ENCODE results near the gene LACC1. TPM values are rescaled to one million over a fixed set of nuclear protein-coding genes. Genes with fewer than 3 reads are reported as not detected.

LACC1 gene
- total and polyA plus RNA-seq, 9 donors: 1.4 to 2.3 (median 1.7) TPM

DNA sequence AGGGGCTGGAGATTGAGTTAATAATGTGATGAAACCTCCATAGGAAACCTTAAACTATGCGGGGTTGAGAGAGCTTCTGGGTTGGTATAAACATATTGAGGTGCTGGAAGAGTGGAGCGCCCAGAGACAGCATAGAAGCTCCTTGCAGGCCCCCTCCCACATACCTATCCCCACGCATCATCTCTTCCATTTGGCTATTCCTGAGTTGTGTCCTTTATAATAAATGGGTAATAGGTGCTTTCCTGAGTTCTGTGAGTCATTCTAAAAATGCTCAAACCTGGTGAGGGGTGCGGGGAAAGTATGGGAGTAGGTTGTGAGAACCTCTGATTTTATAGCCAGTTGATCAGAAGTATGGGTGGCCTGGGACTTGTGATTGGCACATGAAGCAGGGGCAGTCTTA lies 14.8 kb upstream of the LACC1 start:
- 100% methylated on average over 1 of the region's 4 CpGs for WGBS (ENCODE audit: insufficient coverage)
- no peaks in the 10 kb centered on the region for H3K9me3 ChIP-seq (replicated peaks; ENCODE audit: control insufficient read depth, low read depth, low read length)

DNA sequence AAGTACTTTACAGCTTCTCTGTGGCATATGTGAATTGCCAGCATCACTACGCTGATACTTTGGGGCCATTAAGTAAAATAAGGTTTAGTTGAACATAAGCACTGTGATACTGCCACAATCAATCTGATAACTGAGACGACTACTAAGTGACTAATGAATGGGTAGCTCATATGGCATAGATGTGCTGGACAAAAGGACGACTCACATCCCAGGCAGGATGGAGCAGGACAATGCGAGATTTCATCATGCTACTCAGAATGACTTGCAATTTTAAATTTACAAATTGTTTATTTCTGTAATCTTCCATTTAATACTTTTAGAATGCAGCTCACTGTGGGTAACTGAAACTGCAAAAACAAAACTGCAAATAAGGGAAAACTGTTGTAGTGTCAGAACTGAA lies 13.8 kb upstream of the LACC1 start:
- Histone ChIP-seq H3K4me1 (ENCODE audit: control insufficient read depth, insufficient read depth, low read length) (no peaks in the 10 kb centered on the region), H3K36me3 (ENCODE audit: control insufficient read depth, insufficient read depth, low read length) (no peaks in the 10 kb centered on the region), H3K27me3 (ENCODE audit: control insufficient read depth, insufficient read depth, low read length) (no peaks in the 10 kb centered on the region), H3K4me3 (ENCODE audit: low read length) (no peak overlapping the region), H3K27ac (ENCODE audit: low read length) (no peak overlapping the region), H3K9me3 (replicated peaks; ENCODE audit: control insufficient read depth, low read depth, low read length) (no peaks in the 10 kb centered on the region)
- WGBS (ENCODE audit: insufficient coverage): 60% methylated on average over 1 of the region's 4 CpGs
- DNase-seq: no peak

More for the DNA sequence above, 14.8 kb upstream of the LACC1 start:
- Histone ChIP-seq H3K27me3 (ENCODE audit: control insufficient read depth, insufficient read depth, low read length) (no peaks in the 10 kb centered on the region), H3K27ac (ENCODE audit: low read length) (no peak overlapping the region), H3K4me3 (ENCODE audit: low read length) (no peak overlapping the region), H3K4me1 (ENCODE audit: control insufficient read depth, insufficient read depth, low read length) (no peaks in the 10 kb centered on the region), H3K36me3 (ENCODE audit: control insufficient read depth, insufficient read depth, low read length) (no peaks in the 10 kb centered on the region)
- DNase-seq: no peak

DNA sequence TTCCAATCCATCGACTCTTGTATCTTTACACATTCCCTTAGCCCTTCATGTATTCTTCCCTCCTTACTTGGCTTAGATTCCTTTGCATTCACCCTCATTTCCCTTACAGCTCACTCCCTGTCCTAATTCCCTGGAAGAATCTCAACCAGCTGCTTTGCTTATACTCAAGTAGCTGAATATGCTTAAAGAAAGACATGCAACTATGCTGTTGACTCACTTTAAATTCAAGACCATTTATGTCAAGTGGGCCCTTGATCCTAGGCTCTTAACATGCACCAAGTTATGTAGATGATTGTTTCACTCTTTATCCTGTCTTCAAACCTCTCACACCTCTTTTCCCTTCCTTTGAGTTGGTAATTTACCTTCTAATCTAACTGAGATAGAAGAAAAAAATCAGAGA lies 7.5 kb upstream of the LACC1 start:
- WGBS (ENCODE audit: insufficient coverage): 100% methylated on average over 1 of the region's 1 CpG

GRCh38 chr13:43874504-43875092 lies 5.1 kb upstream of the LACC1 start:
- Histone ChIP-seq H3K4me1 (ENCODE audit: control insufficient read depth, insufficient read depth, low read length) (peaks cover 6% of the 10 kb centered on the region), H3K27me3 (ENCODE audit: control insufficient read depth, insufficient read depth, low read length) (no peaks in the 10 kb centered on the region), H3K27ac (ENCODE audit: low read length) (no peak overlapping the region), H3K4me3 (ENCODE audit: low read length) (no peak overlapping the region), H3K9me3 (replicated peaks; ENCODE audit: control insufficient read depth, low read depth, low read length) (no peaks in the 10 kb centered on the region), H3K36me3 (ENCODE audit: control insufficient read depth, insufficient read depth, low read length) (no peaks in the 10 kb centered on the region)
- no CpG with 5 or more reads among the region's 2 CpGs for WGBS (ENCODE audit: insufficient coverage)
- DNase-seq: peak; percentile 50

More for the DNA sequence above, 7.5 kb upstream of the LACC1 start:
- Histone ChIP-seq H3K36me3 (ENCODE audit: control insufficient read depth, insufficient read depth, low read length) (no peaks in the 10 kb centered on the region), H3K4me1 (ENCODE audit: control insufficient read depth, insufficient read depth, low read length) (no peaks in the 10 kb centered on the region), H3K4me3 (ENCODE audit: low read length) (no peak overlapping the region), H3K9me3 (replicated peaks; ENCODE audit: control insufficient read depth, low read depth, low read length) (no peaks in the 10 kb centered on the region), H3K27ac (ENCODE audit: low read length) (no peak overlapping the region), H3K27me3 (ENCODE audit: control insufficient read depth, insufficient read depth, low read length) (no peaks in the 10 kb centered on the region)
- no peak for DNase-seq

DNA sequence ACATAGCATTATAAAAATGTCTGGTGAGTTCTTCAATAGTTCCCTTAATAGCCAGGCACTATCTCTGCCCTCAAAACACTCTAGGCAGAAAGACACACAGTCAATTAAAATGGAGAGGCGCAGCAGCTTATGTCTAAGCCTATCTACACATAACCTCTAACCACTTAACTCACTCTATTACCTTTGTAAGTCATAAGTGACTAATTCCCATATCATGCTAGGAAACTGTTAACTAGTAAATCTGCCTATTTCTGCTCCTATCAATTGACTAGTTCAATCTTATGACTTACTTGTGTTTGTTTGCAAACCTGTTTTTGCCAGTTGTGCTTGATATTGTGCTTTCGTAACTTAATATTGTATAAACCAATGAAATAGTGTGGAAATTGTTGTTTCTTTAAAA lies 3.3 kb upstream of the LACC1 start:
- H3K4me3 ChIP-seq (ENCODE audit: low read length): no peak overlapping the region
- no peaks in the 10 kb centered on the region for H3K36me3 ChIP-seq (ENCODE audit: control insufficient read depth, insufficient read depth, low read length)
- WGBS (ENCODE audit: insufficient coverage): no CpG with 5 or more reads among the region's 2 CpGs

DNA sequence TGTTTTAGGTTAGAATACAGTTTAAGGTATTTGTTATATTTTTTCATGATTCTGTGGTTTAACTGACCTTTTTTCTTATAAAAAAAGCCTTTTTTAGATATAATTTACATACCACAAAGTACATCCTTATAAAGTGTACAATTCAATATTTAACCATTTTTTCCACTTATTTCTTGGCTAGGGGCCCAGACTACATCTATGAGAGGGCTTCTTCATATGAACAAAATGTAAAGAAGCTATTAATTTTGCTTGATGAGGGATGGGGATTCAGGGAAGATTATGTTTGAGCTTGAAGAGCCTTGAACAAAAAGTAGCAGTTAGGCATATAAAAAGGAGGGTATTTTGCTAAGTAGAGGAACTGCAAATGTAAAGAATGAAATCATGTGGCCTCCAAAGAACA lies 2.4 kb upstream of the LACC1 start:
- Histone ChIP-seq H3K27ac (ENCODE audit: low read length) (no peak overlapping the region), H3K4me1 (ENCODE audit: control insufficient read depth, insufficient read depth, low read length) (peaks cover 9% of the 10 kb centered on the region), H3K27me3 (ENCODE audit: control insufficient read depth, insufficient read depth, low read length) (peaks cover 4% of the 10 kb centered on the region), H3K4me3 (ENCODE audit: low read length) (no peak overlapping the region), H3K9me3 (replicated peaks; ENCODE audit: control insufficient read depth, low read depth, low read length) (no peaks in the 10 kb centered on the region), H3K36me3 (ENCODE audit: control insufficient read depth, insufficient read depth, low read length) (no peaks in the 10 kb centered on the region)
- no peak for DNase-seq

More for the DNA sequence above, 3.3 kb upstream of the LACC1 start:
- peaks cover 9% of the 10 kb centered on the region for H3K4me1 ChIP-seq (ENCODE audit: control insufficient read depth, insufficient read depth, low read length)
- H3K27ac ChIP-seq (ENCODE audit: low read length): no peak overlapping the region
- peaks cover 4% of the 10 kb centered on the region for H3K27me3 ChIP-seq (ENCODE audit: control insufficient read depth, insufficient read depth, low read length)
- H3K9me3 ChIP-seq (replicated peaks; ENCODE audit: control insufficient read depth, low read depth, low read length): no peaks in the 10 kb centered on the region
- DNase-seq: no peak

GRCh38 chr13:43877766-43878165 lies 1.9 kb upstream of the LACC1 start:
- H3K27ac ChIP-seq (ENCODE audit: low read length): no peak overlapping the region
- no CpG with 5 or more reads among the region's 1 CpG for WGBS (ENCODE audit: insufficient coverage)

DNA sequence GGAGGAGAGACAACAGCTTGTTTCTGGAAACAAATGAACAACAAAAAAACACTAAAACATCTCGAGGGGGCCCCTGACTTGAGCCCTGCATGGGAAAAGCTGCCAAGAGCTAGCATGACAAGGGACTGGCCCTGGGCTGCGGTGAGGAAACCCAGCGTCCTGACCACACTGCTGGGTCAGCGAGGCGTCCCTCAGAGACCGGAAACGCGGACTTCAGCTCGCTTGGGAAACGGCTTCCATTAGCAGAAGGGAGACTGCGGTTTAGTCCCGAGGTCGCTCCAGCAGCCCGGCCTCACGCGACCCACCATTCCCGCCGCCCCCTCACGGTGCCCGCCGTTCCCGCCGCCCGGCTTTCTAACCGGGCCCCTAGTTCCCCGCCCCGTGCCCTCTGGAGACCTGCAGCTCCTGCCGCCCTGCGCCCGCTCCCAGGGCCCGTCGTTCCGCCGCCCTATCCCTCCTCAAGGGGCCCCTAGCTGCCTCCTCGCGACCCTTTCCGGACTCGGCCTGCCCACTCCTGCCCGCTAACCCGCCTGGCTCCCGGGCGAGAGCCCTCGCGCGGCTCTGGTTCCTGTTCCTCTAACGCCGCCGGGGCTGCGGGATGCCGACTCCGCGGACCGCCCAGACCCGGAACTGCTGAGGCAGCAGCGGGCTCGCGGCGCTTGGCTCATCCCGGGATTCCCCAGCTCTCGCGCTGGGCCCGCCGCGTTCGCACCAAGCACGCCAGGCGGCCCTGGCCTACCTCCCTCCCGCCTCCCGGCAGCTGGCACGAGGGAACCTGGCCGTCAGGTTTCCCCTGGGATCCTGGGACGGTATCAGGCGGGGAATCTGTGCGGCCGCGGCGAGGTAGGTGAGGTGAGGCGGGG lies 581 bp upstream of the LACC1 start, which contains the start of gene CCDC122:
TSS of gene CCDC122 (minus strand) at position 849 of the 863 bp plus-strand sequence. CDS start 10,364 bp downstream, outside the sequence.
- H3K9me3 ChIP-seq (replicated peaks; ENCODE audit: control insufficient read depth, low read depth, low read length): no peaks in the 10 kb centered on the region
- WGBS (ENCODE audit: insufficient coverage): under 1% methylated on average over 64 of the region's 78 CpGs
- H3K27me3 ChIP-seq (ENCODE audit: control insufficient read depth, insufficient read depth, low read length): peaks cover 4% of the 10 kb centered on the region
- peaks cover 9% of the 10 kb centered on the region for H3K4me1 ChIP-seq (ENCODE audit: control insufficient read depth, insufficient read depth, low read length)
- peak; percentile 88 for DNase-seq
- peak within 1 kb of the TSS; percentile 86 for H3K27ac ChIP-seq (ENCODE audit: low read length)
- H3K4me3 ChIP-seq (ENCODE audit: low read length): peak within 1 kb of the TSS; percentile 85
- H3K36me3 ChIP-seq (ENCODE audit: control insufficient read depth, insufficient read depth, low read length): no peaks in the 10 kb centered on the region

More at GRCh38 chr13:43877766-43878165, 1.9 kb upstream of the LACC1 start:
- peaks cover 9% of the 10 kb centered on the region for H3K4me1 ChIP-seq (ENCODE audit: control insufficient read depth, insufficient read depth, low read length)
- H3K27me3 ChIP-seq (ENCODE audit: control insufficient read depth, insufficient read depth, low read length): peaks cover 4% of the 10 kb centered on the region
- H3K36me3 ChIP-seq (ENCODE audit: control insufficient read depth, insufficient read depth, low read length): no peaks in the 10 kb centered on the region
- no peaks in the 10 kb centered on the region for H3K9me3 ChIP-seq (replicated peaks; ENCODE audit: control insufficient read depth, low read depth, low read length)
- DNase-seq: peak; percentile 35
- no peak overlapping the region for H3K4me3 ChIP-seq (ENCODE audit: low read length)

DNA sequence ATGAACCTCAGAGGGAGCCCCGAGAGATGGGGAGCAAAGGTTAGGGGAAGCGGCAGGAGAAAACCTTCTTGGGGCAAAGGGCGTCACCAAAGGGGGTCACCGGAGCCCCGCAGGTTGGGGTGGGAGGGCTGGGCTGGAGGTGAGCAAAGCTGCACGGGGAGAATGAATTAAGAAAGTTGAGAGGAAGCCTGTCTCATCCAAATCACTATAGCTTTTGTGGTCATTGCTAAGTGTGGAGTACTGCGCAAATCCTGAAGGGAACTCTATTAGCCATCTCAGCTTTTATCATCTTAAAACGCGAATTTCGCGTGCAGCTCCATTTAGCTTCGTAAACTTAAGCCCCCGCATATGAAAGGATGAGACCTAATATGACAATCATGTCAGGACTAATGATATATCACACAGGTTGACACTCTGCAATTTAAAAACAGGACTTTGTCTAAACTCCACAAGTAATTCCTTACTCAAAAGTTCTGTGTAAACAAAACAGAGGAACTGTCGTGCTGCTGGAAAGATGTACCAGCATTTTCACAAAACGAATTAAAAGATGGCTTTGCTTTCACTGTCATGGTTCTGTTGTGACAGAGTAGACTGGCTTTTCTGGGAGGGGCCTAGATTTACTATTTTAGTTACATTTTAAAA lies 631 bp downstream of the LACC1 start:
- no peak overlapping the region for H3K27ac ChIP-seq (ENCODE audit: low read length)
- peak; percentile 23 for DNase-seq

GRCh38 chr13:43880926-43881325 lies 1.2 kb downstream of the LACC1 start:
- H3K4me3 ChIP-seq (ENCODE audit: low read length): no peak overlapping the region
- peak; percentile 22 for DNase-seq
- no peaks in the 10 kb centered on the region for H3K9me3 ChIP-seq (replicated peaks; ENCODE audit: control insufficient read depth, low read depth, low read length)
- no peak overlapping the region for H3K27ac ChIP-seq (ENCODE audit: low read length)
- no peaks in the 10 kb centered on the region for H3K36me3 ChIP-seq (ENCODE audit: control insufficient read depth, insufficient read depth, low read length)
- H3K4me1 ChIP-seq (ENCODE audit: control insufficient read depth, insufficient read depth, low read length): peaks cover 9% of the 10 kb centered on the region
- peaks cover 4% of the 10 kb centered on the region for H3K27me3 ChIP-seq (ENCODE audit: control insufficient read depth, insufficient read depth, low read length)

More for the DNA sequence above, 631 bp downstream of the LACC1 start:
- Histone ChIP-seq H3K27me3 (ENCODE audit: control insufficient read depth, insufficient read depth, low read length) (peaks cover 4% of the 10 kb centered on the region), H3K9me3 (replicated peaks; ENCODE audit: control insufficient read depth, low read depth, low read length) (no peaks in the 10 kb centered on the region), H3K4me1 (ENCODE audit: control insufficient read depth, insufficient read depth, low read length) (peaks cover 9% of the 10 kb centered on the region), H3K4me3 (ENCODE audit: low read length) (peak overlapping the region; percentile 85), H3K36me3 (ENCODE audit: control insufficient read depth, insufficient read depth, low read length) (no peaks in the 10 kb centered on the region)
- WGBS (ENCODE audit: insufficient coverage): 6% methylated on average over 3 of the region's 15 CpGs
